ENCODE measurements around the gene CYP4F2.
"Not testable (repeated sequence)": the region's sequence is repeated elsewhere in the genome, so short reads cannot be mapped to it uniquely, and the experiment has no call there.

GRCh38 chr19:15828611-15829305 lies 69.1 kb downstream of the CYP4F2 start:
- TF ChIP-seq CTCF (IDR thresholded peaks at IDR 0.05); ZFX (IDR thresholded peaks at IDR 0.05; ENCODE audit: borderline replicate concordance): not testable (repeated sequence)
